ENCODE measurements around the gene SEPTIN8. TPM values are rescaled to one million over a fixed set of nuclear protein-coding genes. Genes with fewer than 3 reads are reported as not detected.

SEPTIN8 gene
- total and polyA plus RNA-seq, 2 of the 13 experiments (the other 11 are each of a cell fraction or from before 2014, with no cell fraction given): 41.4 to 49.9 TPM

DNA sequence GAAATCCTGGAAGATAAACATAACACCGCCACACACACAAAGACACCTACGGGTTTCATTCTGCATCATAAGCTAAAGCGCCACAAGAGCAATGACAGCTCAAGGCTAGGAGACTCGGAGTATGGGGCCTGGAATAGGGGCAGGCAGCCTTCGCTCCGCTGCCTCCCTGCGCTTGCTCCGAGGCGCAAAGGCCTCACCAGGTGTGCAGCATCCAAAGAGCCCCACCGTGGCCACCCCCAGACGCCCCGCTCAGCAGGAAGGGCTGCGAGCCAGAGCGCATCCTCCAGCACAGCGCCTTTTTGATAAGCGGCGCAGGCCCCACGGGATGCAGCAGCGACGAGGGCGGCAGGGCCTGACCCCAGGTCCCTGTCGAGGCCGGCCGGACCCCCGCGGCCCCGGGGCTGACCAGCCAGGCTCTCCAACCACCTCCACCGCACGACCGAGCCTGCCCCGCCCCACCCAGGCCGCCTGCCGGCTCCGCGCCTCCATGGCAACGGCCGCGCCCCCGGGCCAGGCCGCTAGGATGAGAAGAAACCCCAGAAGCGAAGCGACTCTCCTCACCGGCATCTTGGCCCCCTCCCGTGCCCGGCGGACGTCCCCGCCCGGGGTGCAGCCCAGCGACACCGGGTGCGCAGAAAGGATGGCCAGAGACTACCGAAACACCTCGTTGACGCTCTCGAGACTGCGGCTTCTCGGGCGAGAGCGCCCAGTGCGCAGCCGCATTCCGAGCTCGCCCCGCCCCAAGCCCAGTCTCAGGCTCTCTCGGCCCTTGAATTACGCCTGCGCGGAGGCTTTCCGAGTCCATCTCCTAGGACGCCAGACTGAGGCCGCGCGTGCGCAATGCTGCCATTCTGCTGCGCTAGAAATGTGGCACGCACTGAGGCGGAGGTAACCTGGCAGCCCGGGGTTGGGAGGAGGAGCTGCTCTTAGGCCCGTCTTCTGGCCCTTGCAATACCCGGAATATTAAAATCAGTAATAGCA is 39.9 kb downstream of the SEPTIN8 start, which contains the start of gene KIF3A (continued):
- TF ChIP-seq STAT5B (CRISPR knock-in tag; IDR thresholded peaks at IDR 0.05) (no peak), SP2 (CRISPR knock-in tag; IDR thresholded peaks at IDR 0.05) (no peak), SNAI1 (CRISPR knock-in tag; IDR thresholded peaks at IDR 0.05; ENCODE audit: borderline replicate concordance) (no peak), RBAK (CRISPR knock-in tag; IDR thresholded peaks at IDR 0.05) (no peak), MATR3 (CRISPR knock-in tag; IDR thresholded peaks at IDR 0.05) (no peak), ZNF577 (CRISPR knock-in tag; IDR thresholded peaks at IDR 0.05; ENCODE audit: borderline replicate concordance, low read depth) (no peak), ZFAT (CRISPR knock-in tag; conservative IDR thresholded peaks at IDR 0.05) (no peak), REXO4 (CRISPR knock-in tag; IDR thresholded peaks at IDR 0.05; ENCODE audit: borderline replicate concordance) (no peak), KDM4B (CRISPR knock-in tag; IDR thresholded peaks at IDR 0.05) (no peak), ZNF598 (CRISPR knock-in tag; IDR thresholded peaks at IDR 0.05; ENCODE audit: borderline replicate concordance) (peak; percentile 84), SMAD9 (CRISPR knock-in tag; IDR thresholded peaks at IDR 0.05) (no peak)
- TF ChIP-seq, protein P1, sequence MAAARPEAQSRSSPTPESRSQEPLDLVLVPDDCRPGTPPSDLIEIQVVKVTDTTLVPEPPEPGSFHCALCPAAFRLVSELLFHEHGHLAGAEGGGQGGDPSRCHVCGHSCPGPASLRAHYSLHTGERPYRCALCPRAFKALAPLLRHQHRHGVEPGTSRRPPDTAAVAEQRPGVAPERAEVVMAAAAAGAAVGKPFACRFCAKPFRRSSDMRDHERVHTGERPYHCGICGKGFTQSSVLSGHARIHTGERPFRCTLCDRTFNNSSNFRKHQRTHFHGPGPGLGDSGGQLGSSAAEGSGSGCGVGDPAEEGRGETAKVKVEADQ (CRISPR knock-in tag; IDR thresholded peaks at IDR 0.05; ENCODE audit: borderline replicate concordance): no peak
- TF ChIP-seq, protein P2, sequence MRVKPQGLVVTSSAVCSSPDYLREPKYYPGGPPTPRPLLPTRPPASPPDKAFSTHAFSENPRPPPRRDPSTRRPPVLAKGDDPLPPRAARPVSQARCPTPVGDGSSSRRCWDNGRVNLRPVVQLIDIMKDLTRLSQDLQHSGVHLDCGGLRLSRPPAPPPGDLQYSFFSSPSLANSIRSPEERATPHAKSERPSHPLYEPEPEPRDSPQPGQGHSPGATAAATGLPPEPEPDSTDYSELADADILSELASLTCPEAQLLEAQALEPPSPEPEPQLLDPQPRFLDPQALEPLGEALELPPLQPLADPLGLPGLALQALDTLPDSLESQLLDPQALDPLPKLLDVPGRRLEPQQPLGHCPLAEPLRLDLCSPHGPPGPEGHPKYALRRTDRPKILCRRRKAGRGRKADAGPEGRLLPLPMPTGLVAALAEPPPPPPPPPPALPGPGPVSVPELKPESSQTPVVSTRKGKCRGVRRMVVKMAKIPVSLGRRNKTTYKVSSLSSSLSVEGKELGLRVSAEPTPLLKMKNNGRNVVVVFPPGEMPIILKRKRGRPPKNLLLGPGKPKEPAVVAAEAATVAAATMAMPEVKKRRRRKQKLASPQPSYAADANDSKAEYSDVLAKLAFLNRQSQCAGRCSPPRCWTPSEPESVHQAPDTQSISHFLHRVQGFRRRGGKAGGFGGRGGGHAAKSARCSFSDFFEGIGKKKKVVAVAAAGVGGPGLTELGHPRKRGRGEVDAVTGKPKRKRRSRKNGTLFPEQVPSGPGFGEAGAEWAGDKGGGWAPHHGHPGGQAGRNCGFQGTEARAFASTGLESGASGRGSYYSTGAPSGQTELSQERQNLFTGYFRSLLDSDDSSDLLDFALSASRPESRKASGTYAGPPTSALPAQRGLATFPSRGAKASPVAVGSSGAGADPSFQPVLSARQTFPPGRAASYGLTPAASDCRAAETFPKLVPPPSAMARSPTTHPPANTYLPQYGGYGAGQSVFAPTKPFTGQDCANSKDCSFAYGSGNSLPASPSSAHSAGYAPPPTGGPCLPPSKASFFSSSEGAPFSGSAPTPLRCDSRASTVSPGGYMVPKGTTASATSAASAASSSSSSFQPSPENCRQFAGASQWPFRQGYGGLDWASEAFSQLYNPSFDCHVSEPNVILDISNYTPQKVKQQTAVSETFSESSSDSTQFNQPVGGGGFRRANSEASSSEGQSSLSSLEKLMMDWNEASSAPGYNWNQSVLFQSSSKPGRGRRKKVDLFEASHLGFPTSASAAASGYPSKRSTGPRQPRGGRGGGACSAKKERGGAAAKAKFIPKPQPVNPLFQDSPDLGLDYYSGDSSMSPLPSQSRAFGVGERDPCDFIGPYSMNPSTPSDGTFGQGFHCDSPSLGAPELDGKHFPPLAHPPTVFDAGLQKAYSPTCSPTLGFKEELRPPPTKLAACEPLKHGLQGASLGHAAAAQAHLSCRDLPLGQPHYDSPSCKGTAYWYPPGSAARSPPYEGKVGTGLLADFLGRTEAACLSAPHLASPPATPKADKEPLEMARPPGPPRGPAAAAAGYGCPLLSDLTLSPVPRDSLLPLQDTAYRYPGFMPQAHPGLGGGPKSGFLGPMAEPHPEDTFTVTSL (CRISPR knock-in tag; IDR thresholded peaks at IDR 0.05; ENCODE audit: borderline replicate concordance): no peak
- TF ChIP-seq, protein P3, sequence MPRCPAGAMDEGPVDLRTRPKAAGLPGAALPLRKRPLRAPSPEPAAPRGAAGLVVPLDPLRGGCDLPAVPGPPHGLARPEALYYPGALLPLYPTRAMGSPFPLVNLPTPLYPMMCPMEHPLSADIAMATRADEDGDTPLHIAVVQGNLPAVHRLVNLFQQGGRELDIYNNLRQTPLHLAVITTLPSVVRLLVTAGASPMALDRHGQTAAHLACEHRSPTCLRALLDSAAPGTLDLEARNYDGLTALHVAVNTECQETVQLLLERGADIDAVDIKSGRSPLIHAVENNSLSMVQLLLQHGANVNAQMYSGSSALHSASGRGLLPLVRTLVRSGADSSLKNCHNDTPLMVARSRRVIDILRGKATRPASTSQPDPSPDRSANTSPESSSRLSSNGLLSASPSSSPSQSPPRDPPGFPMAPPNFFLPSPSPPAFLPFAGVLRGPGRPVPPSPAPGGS (CRISPR knock-in tag; IDR thresholded peaks at IDR 0.05): peak; percentile 71; the same call in 1 of the 2 replicates
- TF ChIP-seq, protein P4, sequence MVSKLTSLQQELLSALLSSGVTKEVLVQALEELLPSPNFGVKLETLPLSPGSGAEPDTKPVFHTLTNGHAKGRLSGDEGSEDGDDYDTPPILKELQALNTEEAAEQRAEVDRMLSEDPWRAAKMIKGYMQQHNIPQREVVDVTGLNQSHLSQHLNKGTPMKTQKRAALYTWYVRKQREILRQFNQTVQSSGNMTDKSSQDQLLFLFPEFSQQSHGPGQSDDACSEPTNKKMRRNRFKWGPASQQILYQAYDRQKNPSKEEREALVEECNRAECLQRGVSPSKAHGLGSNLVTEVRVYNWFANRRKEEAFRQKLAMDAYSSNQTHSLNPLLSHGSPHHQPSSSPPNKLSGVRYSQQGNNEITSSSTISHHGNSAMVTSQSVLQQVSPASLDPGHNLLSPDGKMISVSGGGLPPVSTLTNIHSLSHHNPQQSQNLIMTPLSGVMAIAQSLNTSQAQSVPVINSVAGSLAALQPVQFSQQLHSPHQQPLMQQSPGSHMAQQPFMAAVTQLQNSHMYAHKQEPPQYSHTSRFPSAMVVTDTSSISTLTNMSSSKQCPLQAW (CRISPR knock-in tag; IDR thresholded peaks at IDR 0.05): peak; percentile 31

Measured in HepG2 (cell line).